Effector CD8-positive, alpha-beta T cell (primary cell): ENCODE results near the gene PANK4.
"Not testable (repeated sequence)": the region's sequence is repeated elsewhere in the genome, so short reads cannot be mapped to it uniquely, and the experiment has no call there.

Experiments used
- DNase-seq: peaks from one replicate; lab custom pipeline; 2025; lab: John Stamatoyannopoulos, UW

PANK4 gene

DNA sequence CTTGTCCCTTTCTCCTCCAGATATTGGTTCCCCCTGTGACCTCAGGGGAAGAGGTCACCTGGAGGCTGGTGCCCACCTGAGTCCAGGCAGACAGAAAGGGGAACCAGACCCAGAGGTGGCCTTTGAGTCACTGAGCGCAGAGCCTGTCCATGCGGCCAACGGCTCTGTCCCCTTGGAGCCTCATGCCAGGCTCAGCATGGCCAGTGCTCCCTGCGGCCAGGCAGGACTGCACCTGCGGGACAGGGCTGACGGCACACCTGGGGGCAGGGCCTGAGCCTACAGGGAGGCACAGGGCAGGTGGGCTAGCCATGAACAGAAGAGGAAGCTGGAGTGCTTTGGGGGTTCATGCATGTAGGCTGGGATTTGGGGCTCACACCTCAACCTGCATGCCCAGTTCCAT lies 32.5 kb upstream of the PANK4 start:
- no peak for DNase-seq

DNA sequence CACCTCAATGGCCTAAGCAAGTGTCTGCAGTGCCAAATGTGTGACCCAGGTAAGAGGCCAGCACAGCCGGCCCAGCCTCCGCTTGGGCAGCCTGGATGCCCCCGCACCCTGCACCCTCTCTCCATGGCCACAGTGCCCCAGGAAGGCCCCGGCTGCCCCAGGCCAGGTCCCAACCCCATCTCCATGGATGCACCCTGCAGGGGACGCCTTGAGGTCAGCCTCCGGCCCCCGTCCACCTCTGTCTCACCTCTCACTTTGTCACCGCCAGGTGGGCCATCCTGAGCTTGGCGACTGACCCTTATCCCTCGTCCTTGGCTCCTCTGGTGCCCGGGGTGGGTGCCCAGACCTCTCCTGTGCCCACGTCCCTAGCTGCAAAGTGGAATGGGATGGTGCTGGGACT lies 32.0 kb upstream of the PANK4 start:
- DNase-seq = no peak

DNA sequence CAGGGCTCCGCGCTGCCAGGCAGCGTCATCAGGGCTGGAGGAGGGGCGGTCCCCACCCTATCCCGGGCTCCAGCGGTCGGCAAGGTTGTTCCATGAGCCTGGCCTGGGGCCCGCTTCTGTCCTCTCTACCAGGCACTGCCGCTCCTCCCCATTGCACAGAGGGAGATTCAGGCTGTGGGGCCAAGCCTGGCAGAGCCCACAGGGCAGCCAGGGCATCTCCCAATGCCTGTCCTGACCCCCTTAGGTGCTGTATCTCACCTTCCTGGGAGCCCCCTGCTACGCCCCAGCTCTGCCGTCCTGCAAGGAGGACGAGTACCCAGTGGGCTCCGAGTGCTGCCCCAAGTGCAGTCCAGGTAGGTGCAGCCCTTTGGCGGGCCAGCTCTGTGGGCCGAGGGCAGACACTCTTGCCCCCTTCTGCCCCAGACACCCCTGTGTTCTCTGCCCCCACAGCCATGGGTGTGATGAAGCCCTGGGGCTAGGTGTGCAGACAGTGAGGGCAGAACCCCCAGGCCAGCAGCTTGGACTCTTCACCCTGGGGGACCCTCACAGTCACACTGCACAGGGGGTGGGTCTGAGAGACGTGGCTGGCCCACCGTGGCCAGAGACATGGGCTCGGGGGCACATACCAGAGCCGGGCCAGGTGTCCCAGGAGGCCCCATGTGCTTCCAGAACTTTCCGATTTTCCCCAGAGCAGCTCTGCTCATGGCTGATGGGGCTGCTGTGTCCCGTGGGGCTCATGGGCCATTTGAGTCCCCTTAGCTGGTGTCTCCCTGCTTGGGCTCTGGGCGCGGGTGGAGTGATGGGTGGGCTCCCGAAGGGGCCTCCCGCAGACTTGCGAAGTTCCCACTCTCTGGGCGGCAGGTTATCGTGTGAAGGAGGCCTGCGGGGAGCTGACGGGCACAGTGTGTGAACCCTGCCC lies 31.3 kb upstream of the PANK4 start:
- no peak for DNase-seq

DNA sequence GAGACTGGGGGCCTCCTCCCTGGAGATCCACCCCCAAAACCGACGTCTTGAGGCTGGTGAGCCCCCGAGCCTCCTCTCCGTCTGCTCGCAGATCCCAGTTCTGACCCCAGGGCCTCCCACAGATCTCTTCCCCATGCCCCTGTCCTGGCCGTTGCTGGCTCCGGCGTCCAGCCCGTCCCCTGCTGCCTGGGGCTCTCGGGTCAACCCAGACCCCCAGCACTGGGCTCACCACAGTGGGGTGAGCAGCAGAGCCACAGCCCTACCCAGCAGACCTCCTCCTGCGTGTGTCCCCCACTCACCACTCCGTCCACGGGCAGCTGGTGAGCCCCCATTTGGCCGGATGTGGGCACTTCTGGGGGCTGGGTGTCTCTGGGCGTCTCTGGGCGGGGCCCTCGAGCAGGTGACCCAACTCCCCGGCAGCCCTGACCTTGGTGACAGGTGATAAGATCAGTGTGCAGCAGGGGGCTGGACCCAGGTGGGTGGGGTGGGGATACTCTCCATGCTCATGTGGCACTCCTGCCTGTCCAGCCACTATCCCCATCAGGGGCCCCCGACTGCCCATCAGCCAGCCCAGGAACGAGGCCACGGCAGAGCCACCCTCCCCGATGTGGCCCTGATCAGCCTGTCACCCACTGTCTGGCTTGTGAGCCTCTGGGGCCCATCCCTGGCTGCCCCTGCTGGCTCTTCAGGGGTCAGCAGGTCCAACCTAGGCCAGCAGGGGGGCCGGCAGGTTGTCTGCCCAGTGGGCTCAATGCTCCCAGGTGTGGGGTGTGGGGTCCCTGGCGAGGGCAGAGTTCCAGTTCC lies 30.5 kb upstream of the PANK4 start:
- no peak for DNase-seq

DNA sequence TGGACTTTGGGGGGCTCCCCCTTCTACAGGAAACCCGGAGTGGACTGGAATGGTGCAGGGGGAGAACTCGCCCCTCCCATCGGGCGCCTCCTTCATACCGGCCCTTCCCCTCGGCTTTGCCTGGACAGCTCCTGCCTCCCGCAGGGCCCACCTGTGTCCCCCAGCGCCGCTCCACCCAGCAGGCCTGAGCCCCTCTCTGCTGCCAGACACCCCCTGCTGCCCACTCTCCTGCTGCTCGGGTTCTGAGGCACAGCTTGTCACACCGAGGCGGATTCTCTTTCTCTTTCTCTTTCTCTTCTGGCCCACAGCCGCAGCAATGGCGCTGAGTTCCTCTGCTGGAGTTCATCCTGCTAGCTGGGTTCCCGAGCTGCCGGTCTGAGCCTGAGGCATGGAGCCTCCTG lies 29.9 kb upstream of the PANK4 start, which contains the start of gene TNFRSF14:
Gene TNFRSF14 (plus strand): TSS at position 95 of the 401 bp plus-strand sequence. CDS start 294 bp downstream, at position 389.
- DNase-seq = peak; percentile 58

DNA sequence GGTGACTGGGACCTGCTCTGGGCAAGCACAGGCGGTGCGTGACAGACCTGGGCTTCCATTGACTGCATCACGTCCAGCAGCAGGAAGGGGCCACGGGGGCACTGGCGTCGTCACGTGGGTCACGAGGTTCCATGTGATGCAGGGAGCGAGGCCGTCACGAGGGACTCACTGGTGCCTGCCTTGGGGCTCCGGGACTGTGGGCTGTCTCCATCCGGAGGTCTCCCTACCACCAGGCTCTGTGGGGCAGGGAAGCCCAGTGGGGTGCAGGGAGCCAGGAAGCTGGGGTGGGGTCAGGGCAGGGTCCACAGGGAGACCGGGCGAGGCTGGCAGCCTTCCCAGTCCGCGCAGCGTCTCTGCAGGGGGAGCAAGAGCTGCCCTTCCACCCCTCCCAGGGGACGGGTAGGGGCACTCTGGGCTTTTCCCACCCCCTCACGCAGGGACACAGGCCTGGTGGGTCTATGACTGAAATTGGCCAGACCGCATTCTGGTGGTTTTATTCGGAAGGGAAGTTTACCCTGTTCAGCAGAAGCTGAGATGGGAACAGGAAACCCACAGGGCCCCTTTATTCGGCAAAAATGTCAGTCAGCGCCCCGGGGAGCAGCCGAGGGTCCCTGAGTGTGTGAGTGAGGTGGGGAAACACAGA lies 29.4 kb upstream of the PANK4 start:
- DNase-seq = peak; percentile 54

DNA sequence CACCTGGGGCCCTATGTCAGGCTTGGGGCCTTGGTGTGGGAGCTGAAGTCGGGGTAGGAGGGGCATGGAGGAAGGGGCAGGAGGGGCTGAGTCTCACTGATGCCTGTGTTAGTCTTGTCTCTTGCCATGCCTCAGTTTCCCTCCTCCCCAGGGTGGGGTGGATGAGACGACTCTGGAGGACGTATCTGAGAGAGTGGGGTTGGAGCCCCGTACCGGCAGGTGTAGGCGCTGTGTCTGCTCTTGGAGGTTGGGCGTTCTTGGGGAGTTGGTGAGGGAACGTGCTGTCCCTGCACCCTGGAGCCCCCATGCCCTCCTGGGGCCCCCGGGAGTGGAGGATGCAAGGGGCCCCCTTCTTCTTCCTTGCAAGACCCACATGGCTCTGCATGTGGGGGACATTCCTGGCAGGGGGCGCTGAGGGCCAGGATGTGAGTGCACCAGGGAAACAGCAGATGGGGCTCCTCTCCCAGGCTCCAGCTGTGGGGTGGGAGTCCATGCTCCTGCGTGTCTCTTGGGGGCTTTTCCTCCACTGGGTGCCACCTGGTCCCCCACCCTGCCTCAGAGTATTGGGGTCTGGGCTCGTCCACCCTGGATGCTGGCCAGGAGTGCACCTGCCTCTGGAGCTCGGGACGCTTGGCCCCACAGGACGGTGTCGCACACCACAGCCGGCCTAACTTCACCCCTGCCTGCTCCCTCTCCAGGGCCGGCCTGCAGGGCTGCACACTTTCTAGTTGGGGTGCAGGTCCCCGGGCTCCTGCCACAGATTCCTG lies 28.4 kb upstream of the PANK4 start:
- DNase-seq = peak; percentile 63

DNA sequence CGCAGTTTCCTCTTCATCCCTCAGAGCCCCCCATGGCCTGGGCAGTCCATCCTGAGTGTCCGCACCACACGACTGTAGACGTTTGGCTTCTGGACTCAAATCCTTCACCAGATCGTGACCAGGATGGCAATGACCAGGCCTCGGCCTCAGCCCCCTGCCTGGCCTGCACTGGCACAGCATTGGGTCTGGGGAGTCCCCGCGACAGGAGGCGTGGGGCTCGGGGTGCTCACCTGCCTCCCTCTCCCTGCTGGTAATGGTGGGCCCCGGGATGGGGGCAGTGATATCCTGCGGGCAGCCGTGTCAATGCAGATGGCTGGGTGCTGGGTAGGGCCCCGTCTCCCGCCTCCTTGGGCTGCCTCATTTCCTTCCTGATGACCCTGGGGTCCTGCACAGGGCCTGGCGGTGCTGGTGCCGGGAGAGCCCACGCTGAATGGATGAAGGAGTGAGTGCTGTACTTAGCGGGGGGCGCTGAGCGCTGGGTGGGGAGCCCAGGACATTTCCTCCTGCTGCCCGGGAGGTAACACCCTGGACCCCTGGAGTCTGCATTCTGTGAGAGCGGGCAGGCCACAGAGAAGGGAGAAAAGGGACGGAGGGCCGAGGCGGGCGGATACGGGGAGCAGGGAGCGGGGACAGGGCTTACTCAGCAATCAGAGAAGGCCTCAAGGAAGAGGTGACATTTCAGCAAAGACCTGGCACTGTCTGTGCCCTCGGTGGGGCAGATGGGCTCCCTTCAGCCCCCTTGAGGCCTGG lies 27.6 kb upstream of the PANK4 start:
- DNase-seq = no peak

DNA sequence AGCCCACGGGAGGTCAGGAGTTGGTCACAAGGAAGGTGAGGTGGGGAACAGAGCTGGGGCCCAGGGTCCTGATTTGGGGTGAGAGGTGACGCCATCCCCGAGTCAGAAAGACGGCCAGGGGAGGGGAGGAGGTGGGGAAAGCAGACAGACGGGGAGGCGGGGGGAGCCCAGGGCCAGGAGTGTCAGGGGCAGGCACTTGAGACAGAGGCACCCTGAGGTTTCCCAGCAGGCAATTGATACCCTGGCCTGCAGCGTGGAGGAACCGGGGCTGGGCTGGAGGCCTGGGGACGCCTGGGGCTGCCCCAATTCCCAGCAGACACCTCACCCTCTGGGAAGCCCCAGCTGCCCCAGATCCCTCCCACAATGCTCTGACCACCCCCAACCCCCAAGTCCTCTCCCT lies 26.7 kb upstream of the PANK4 start:
- DNase-seq = not testable (repeated sequence)

DNA sequence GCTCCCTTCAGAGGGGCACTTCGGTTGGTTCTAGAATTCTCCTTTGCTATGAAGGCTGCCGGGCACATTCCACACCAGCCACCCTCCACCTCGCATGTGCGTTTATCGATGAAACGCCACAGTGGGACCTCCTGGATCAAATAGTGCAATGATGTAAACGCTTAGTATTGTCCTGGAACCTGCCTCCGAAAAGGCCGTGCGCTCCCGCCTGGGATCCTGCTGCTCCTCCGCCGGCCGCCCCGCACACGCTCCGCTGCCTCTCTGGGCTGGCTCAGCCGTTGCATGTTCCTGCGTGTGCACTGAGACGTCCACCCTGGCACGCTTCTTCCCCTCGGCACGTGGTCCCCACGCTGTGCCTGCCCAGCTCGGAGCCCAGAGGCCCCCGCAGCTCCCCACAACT lies 25.8 kb upstream of the PANK4 start:
- no peak for DNase-seq

DNA sequence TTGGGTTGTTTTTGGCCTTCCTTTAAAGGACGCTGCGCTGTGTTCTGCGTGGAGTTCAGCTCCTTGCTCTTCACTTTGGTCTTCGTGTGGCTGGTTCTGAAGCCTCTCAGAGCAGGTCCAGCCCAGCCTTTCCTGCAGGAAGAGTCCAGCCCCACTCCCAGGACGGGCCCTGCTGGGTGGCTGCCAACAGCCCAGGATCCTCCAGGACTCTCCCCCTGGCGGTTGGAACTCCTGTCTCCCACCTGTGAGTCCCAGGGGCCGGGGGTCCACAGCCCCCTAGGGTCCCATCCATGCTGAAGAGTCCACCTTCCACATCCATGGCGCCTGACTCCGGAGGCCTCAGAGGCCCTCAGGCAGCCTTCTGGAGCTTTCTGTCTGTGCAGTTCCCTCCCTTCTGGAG lies 25.1 kb upstream of the PANK4 start:
- DNase-seq = not testable (repeated sequence)

DNA sequence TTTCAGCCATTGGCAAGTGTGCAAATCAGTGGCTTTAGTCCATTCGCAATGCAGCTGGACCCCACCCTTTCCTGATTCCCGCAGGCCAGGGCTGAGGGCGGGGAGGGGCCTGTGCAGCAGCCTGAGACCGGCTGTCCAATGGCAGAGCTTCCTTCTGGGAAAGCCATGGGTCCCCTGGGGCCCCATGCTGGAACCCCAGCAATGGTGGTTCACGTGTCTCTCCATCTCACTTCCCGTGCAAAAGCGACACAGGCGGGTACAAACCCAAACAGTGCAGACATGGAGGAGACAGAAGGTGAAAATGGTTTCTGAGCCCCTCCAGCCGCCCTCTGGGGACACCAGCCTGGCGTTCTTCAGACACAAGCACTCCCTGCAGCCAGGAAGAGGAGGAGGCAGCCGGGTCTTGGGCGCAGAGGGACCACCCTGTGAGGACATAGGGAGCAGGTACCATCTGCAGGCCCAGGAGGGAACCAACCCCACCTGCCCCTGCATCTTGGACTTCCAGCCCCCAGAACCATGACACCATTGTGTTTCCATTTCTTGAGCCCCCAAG lies 24.0 kb upstream of the PANK4 start:
- not testable (repeated sequence) for DNase-seq

DNA sequence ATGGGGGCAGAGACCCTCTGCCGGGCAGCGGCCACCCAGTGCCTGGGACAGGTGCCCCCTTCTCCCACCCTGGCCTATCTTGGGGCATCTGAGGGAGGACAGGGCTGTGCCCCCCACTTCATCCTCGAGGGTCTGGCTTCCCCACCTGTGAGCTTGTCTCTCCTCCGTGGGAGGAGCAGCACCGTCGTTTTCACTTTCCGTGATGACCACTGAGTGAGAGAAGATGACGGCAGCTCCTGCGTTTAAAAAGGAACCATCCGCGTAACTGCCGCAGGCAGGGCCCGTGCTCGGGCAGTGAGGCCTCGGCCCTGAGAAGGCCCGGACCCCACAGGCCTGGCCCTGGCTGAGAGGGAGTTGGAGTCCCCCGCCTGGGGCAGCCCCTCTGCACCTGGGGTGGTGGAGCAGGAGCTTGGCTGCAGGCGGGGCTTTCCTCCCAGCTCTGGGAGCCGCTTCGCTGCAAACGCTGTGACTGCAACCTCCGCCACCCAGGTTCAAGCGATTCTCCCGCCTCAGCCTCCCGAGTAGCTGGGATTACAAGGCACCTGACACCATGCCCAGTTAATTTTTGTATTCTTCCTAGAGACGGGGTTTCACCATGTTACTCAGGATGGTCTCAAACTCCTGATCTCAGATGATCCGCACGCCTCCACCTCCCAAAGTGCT lies 23.1 kb upstream of the PANK4 start:
- DNase-seq = not testable (repeated sequence)

DNA sequence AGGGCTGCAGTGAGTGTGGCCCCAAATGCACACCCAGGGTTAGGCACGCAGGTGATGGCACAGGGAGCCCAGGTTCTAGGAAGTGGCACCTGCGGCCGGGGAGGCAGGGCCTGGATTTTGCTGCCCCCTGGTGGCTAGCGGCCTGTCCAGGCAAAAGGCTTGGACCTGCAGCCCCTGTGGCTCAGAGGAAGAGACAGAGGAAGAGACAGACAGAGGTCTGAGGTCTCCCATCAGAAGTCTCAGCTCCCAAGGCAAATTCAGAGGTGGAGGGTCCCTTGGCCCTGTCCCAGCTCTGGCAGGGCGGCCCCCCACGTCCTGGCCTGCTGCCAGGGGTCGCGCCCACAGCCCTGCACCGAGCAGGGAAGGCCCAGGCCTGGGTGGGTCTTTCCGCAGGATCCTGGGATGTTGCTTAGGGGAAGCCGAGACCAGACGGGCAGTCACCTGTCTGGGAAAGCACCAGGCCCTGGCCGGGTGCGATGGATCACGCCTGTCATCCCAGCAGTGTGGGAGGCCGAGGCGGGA lies 21.7 kb upstream of the PANK4 start:
- peak; percentile 60 for DNase-seq

DNA sequence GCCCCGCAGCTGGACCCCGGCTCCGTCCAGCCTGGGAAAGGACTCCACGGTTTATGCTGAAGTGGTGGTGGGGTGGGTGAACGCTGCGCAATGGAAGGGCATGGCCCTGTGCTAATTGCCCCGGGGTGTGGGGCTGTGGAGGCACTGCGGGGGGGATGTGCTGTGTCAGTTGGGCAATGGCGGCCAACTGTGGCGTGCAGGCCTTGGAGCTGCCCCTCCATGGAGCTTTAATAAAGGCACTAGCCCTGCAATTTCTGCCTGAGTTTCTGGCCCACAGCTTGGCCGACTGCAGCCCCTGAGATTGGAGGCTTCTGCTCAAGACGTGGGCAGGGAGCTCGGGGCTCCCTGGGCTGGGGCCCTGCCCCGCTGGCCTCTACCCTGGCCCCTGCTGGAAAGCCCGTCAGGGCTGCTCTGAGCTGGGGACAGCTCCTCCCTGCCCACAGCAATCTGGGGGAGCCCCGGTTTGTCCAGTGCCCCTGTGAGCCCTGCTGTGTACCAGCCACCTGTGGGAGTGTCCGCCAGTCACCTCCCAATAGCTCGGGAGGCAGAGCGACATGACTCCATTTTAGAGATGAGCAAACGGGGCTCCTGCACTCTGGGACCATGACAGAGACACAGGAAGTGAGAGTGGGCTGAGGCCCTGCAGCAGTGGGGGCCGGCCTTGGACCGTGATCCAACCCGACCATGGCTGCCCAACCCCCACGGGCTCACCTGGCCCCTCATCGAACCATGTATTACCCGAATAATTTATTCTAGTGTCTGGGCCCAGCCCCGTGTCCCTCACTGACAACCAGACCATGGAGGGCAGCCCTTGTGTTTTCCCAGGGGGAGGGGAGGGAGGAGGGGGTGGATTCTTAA lies 21.0 kb upstream of the PANK4 start:
- no peak for DNase-seq

DNA sequence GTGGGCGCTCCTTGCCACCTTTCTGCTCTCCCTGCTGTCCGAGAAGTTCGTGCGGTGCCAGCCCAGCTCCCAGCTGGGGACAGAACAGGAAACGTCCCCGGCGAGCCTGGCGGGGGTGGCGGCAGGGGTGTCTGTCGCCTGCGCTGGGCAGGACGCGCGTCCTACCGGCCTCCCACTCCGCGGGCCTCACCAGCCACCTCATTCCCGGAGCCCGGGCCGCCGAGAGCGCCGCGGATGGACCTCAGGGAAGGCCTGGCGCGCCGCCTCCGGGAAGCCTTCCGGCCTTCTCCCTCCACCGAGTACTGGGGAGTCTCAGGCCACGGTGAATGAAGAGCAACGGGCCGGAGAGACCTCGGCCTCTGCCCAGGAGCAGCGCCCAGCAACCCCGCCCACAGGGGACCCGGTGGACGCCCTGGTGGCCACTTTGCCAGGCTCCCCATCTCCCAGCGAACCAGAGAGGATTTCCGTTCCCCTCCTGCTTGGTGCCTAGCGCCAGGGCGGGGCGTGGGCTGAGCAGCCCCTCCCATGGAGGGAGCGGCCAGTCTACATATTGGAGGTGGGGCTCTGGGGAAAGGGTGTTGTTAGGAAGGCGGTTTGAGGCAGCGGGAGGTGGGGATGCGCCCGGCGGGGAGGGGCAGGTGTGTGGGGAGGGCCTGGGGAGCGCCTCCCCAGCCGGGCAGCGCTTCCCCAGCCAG lies 20.3 kb upstream of the PANK4 start:
- peak; percentile 75 for DNase-seq

DNA sequence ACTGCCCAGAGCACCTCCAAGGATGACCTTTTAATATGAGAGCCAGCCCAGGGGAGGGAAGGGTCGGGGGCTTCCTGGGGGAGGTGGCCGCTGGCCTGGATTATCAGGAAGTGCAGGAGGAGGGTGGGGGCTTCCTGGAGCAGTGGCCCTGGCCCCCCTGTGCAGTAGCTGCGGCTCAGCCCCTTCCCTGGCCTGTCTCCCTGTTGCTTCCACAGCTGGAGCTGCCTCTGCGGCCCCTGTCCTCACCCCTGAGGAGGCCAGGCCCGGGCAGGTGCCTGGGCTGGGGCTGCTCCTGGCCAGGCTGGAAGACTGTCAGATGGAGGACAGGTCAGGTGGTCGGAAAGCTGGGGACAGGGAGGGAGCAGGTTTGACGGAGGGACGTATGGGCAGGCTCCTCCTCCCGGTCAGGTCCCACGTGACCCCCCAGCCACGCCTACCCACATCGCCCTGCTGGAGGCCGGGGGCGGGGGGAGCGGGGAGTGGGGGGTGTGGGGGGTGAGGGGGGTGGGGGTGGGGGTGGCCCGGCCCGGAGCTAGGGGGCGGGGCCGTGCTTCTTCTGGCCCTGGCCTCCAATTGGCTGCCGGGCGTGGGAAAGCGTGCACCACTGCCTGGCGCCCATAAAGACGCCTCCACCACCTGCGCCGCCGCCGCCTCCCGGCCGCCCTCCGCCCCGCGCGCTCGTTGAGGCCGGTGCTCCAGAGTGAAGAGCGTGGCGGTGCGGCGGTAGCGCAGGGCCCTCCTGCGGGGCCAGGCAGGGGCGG lies 19.5 kb upstream of the PANK4 start:
- peak; percentile 86 for DNase-seq
